Neural cell (in vitro differentiated cells): ENCODE results near the gene FAM227A.

Experiments
- CTCF ChIP-seq: fragments of 450-650 bp; IDR thresholded peaks from 2 replicates; pipeline ENCODE4 v1.5.1; 2014; ENCODE audit warnings: antibody characterized with exemption, mild to moderate bottlenecking, moderate library complexity; ENCODE audit not compliant: poor library complexity, severe bottlenecking
- EZH2 ChIP-seq: fragments of 200-600, 300-800 bp; shearing (Covaris generic), sonication (generic); IDR thresholded peaks from 2 replicates; pipeline ENCODE4 v1.6.1; 2014; ENCODE audit warnings: antibody characterized with exemption, low read length, borderline replicate concordance, mild to moderate bottlenecking; ENCODE audit not compliant: insufficient read depth, poor library complexity, severe bottlenecking
- POLR2AphosphoS5 ChIP-seq: IDR thresholded peaks from 2 replicates; pipeline ENCODE4 v1.6.1; 2012

- TF ChIP-seq CTCF (no peak), POLR2AphosphoS5 (no peak), EZH2 (no peak)
Observed at GRCh38 chr22:38655519-38656255, 505 bp downstream of the FAM227A start.
